ENCODE measurements around the gene LMCD1.
A peak's percentile ranks its signal among the peaks of the same experiment; 100 is the strongest.

The LMCD1 gene, protein sequence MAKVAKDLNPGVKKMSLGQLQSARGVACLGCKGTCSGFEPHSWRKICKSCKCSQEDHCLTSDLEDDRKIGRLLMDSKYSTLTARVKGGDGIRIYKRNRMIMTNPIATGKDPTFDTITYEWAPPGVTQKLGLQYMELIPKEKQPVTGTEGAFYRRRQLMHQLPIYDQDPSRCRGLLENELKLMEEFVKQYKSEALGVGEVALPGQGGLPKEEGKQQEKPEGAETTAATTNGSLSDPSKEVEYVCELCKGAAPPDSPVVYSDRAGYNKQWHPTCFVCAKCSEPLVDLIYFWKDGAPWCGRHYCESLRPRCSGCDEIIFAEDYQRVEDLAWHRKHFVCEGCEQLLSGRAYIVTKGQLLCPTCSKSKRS

DNA sequence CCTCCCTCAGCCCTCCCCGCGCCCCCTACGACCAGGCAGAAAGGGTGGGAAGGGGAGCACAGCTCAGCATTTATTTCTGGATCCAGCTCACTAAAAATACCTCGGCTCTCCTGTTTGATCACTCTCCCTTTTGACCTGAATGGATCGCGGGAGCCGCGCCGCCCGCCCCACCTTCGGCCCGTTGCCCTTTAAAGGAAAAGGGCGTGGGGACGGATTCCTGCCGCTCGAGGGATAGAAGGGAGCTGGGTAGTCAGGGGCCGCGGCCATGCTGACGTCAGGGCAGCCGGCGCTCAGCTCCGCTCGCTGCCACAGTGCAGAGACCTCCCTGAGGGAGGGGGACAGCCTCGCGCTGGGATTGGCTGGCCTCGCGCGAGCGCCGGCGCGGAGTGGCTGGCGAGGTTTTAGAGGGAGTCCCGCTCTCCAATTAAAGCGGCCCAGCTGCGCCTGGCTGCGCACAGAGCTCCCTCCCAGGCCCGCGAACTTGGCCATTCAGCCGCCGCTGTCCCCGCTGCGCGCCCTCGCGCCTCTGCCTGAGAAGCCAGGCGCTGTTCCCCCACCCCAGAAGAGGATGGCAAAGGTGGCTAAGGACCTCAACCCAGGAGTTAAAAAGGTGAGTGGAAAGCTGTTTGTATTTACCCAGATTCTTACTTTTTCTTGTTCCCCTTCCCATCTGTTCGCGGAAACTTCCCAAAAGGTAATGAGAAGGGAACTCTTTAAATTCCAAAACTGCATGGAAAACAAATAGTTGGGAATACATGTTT is at the start of gene LMCD1:
Gene LMCD1 (plus strand): TSS at position 453 of the 761 bp plus-strand sequence. CDS start 116 bp downstream, at position 569.
- TF ChIP-seq, protein P1, sequence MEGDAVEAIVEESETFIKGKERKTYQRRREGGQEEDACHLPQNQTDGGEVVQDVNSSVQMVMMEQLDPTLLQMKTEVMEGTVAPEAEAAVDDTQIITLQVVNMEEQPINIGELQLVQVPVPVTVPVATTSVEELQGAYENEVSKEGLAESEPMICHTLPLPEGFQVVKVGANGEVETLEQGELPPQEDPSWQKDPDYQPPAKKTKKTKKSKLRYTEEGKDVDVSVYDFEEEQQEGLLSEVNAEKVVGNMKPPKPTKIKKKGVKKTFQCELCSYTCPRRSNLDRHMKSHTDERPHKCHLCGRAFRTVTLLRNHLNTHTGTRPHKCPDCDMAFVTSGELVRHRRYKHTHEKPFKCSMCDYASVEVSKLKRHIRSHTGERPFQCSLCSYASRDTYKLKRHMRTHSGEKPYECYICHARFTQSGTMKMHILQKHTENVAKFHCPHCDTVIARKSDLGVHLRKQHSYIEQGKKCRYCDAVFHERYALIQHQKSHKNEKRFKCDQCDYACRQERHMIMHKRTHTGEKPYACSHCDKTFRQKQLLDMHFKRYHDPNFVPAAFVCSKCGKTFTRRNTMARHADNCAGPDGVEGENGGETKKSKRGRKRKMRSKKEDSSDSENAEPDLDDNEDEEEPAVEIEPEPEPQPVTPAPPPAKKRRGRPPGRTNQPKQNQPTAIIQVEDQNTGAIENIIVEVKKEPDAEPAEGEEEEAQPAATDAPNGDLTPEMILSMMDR (IDR thresholded peaks at IDR 0.05; ENCODE audit: low read length, missing control alignments), result peak; percentile 12
- H3K4me3 ChIP-seq (replicated peaks; ENCODE audit: low read depth, low read length), result peak within 1 kb of the TSS; percentile 63
- DNase-seq (ENCODE audit: low read depth), result peak; percentile 97

DNA sequence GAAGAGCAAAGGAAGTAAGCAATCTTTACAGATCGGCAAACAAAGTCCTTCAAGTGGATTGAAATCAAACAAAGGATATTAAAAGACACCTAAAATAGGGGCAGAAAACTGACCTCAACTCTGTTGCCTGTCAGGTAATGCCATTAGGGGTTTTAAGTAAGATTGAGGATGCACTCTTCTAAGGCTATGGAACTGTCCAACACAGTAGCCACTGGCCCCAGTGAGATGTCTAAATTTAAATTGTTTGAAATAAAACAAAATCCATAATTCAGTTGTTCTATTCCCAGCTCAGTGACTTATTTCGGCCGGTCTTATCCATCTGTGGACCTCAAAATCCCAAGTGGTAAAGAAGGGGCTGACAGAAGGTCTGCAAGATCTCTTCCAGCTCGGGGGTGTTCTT is 49.5 kb upstream of the LMCD1 start:
- TF ChIP-seq, protein P1 (IDR thresholded peaks at IDR 0.05; ENCODE audit: low read length, missing control alignments), result no peak
- no peak for DNase-seq (ENCODE audit: low read depth)

DNA sequence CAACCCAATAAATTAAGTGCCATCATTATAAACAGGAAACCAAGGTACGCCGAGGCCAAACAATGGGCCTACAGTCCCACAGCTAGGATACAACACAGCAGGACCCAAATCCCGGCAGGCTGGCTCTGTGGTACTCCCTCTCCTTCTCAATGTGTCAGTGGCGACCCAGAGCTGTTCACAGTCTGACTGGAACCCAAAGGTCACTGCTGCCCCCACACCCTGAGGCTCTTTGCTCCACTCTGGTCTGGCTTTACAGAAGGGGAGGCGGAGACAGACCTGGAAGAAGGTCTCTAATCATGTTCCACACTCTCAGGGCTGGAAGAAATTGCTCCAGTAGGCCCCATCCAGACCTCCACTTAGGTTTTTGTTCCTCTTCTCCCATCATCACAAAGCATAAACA is 48.5 kb upstream of the LMCD1 start:
- DNase-seq (ENCODE audit: low read depth), result no peak
- H3K4me3 ChIP-seq (replicated peaks; ENCODE audit: low read depth, low read length), result no peak overlapping the region
- TF ChIP-seq, protein P1 (IDR thresholded peaks at IDR 0.05; ENCODE audit: low read length, missing control alignments), result no peak

More for the DNA sequence above, 49.5 kb upstream of the LMCD1 start:
- no peak overlapping the region for H3K4me3 ChIP-seq (replicated peaks; ENCODE audit: low read depth, low read length)

DNA sequence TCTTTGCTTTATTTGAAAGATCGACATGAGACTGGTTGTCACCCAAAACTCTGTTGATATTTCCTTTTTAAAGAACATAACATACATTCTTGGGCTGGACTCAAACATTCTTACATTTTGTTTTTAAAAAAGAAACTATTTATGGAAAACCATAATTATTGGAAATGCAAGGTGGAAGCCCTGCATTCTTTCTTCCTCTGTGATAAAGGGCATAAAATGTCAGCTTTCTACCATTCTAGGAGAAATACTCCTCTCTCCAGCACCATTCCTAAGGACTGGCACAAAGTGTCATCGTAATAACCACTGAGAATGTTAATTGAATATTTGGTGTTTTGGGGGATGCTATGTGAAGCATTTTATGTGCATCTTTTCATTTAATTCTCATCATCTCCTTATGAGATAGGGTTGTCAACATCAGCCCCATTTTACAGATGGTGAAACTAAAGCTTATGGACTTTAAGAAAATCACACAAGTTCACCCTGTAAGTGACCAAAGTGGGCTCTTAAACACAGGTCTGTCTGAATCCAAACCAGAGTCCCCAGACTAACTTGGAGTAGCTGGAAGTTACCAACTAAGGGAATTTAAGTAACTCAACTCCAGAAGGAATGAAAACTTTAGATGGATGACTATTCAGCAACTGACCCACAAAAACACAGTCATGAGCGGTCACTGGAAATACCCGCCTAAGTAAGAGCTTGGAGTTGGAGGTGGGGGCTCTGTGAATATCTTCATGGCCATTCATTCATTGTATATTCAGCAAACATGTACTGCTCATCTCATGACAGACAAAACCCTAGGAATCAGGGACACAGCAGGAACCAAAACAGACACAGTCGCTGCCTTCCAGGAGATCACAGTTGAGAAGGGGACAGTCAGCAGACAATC is 45.9 kb upstream of the LMCD1 start:
- no peak for DNase-seq (ENCODE audit: low read depth)

DNA sequence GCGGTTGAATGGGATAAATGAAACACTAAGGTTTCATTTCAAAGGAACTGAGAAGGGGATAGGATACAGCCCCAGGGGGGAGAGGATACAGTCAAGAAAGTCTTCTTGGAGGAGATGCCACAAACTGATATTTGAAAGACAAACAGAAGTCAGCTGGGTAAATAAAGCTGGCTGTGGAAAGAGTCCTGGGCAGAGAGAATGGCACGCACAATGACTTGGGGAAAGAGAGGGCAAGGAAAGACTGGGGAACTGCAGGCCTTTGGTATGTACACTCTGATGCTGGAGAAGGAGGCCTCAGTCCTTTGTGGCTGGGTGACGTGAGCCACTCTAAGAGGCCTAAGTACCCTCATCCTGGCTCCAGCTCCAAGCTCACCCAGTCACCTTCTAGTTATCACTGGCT is 45.2 kb upstream of the LMCD1 start:
- no peak for DNase-seq (ENCODE audit: low read depth)
- TF ChIP-seq, protein P1 (IDR thresholded peaks at IDR 0.05; ENCODE audit: low read length, missing control alignments), result no peak
- no peak overlapping the region for H3K4me3 ChIP-seq (replicated peaks; ENCODE audit: low read depth, low read length)

More for the DNA sequence above, 45.9 kb upstream of the LMCD1 start:
- TF ChIP-seq, protein P1 (IDR thresholded peaks at IDR 0.05; ENCODE audit: low read length, missing control alignments), result no peak
- no peak overlapping the region for H3K4me3 ChIP-seq (replicated peaks; ENCODE audit: low read depth, low read length)

DNA sequence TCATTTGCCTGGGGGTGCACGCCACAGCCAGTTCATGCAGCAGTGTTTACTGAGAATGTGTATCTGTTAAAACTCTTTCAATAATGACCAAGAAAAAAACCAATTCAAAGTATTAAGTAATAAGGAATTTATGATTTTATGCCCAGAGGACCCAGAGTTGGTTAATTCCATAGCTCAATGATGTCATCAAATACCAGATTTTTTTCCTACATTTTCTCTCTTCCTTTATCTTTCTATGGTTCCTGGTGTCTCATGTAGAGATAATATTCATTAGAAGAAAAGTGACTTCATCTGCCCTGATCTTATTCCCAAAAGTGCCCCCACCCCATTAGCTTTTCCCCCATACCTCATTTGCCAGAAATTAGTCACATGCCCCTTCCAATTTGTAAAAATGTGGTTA is 44.6 kb upstream of the LMCD1 start:
- TF ChIP-seq, protein P1 (IDR thresholded peaks at IDR 0.05; ENCODE audit: low read length, missing control alignments), result no peak
- H3K4me3 ChIP-seq (replicated peaks; ENCODE audit: low read depth, low read length), result no peak overlapping the region
- peak; percentile 52 for DNase-seq (ENCODE audit: low read depth)
